SK-N-SH (cell line): ENCODE measurements around the gene MACROD2. TPM values are rescaled to one million over a fixed set of nuclear protein-coding genes. Genes with fewer than 3 reads are reported as not detected.

Experiments used
- CTCF ChIA-PET: fragments of 300-600, 350-600 bp; formaldehyde crosslinking; extraction: SDS; loops from one replicate; lab custom pipeline; 2021; lab: Yijun Ruan, JAX
- POLR2A ChIA-PET: fragments of 350-600 bp; sonication (Branson Sonifier 250); formaldehyde crosslinking; extraction: SDS; loops from one replicate; lab custom pipeline; 2020; ENCODE audit warnings: antibody characterized with exemption, inconsistent platforms; lab: Yijun Ruan, JAX
- DNase-seq: peaks from one replicate; pipeline ENCODE4 v3.0.0; 2012
- H2AFZ ChIP-seq: fragments of 200-600 bp; sonication (generic); 2 replicates; pipeline ENCODE4 v1.8.1; 2016; ENCODE audit warnings: antibody characterized with exemption, mild to moderate bottlenecking, low read depth
- H3F3A ChIP-seq: fragments of 200-600 bp; sonication (generic); replicated peaks from 2 replicates; pipeline ENCODE3; 2016; ENCODE audit warnings: antibody characterized with exemption, mild to moderate bottlenecking; ENCODE audit not compliant: insufficient read depth
- H3K27ac ChIP-seq, 2 experiments: fragments of 200-500 bp in 1 of 2; fragments of 200-600 bp in 1 of 2; sonication (Bioruptor generic) in 1 of 2; sonication (generic), shearing (Covaris generic) in 1 of 2; 2 replicates each; pipeline versions ENCODE4 v1.5.1 to v1.6.1; 2014 to 2016; ENCODE audit warnings: low read depth in 2 of 2, inconsistent platforms in 1 of 2, low read length in 1 of 2, mild to moderate bottlenecking in 1 of 2, mixed read lengths in 1 of 2
- H3K27me3 ChIP-seq: fragments of 200-600 bp; sonication (generic), shearing (Covaris generic); 2 replicates; pipeline ENCODE4 v1.6.1; 2016; ENCODE audit warnings: mixed run types; ENCODE audit not compliant: insufficient read depth
- H3K36me3 ChIP-seq, 2 experiments: fragments of 200-500 bp in 1 of 2; fragments of 200-600 bp in 1 of 2; sonication (Bioruptor generic) in 1 of 2; sonication (generic) in 1 of 2; replicated peaks in 1 of 2; 2 replicates each; pipeline versions ENCODE3 to v1.5.1; 2014 to 2016; ENCODE audit warnings: low read length in 1 of 2, mild to moderate bottlenecking in 1 of 2; ENCODE audit not compliant: insufficient read depth in 2 of 2, control insufficient read depth in 1 of 2
- H3K4me1 ChIP-seq, 2 experiments: fragments of 200-500 bp in 1 of 2; fragments of 200-600 bp in 1 of 2; sonication (Bioruptor generic) in 1 of 2; sonication (generic), shearing (Covaris generic) in 1 of 2; 2 replicates each; pipeline versions ENCODE4 v1.5.1 to v1.6.1; 2014 to 2016; ENCODE audit warnings: low read depth in 1 of 2, low read length in 1 of 2, mixed run types in 1 of 2; ENCODE audit not compliant: insufficient read depth in 2 of 2, control insufficient read depth in 1 of 2
- H3K4me2 ChIP-seq: fragments of 200-600 bp; sonication (generic), shearing (Covaris generic); 2 replicates; pipeline ENCODE4 v1.6.1; 2017; ENCODE audit warnings: mixed run types
- H3K4me3 ChIP-seq, 2 experiments: fragments of 200-500 bp in 1 of 2; fragments of 200-600 bp in 1 of 2; sonication (Bioruptor generic) in 1 of 2; sonication (generic), shearing (Covaris generic) in 1 of 2; 2 replicates each; pipeline versions ENCODE4 v1.5.1 to v1.8.1; 2014 to 2016; ENCODE audit warnings: low read depth in 2 of 2, inconsistent platforms in 1 of 2, low read length in 1 of 2, mild to moderate bottlenecking in 1 of 2, mixed read lengths in 1 of 2, moderate library complexity in 1 of 2
- H3K79me2 ChIP-seq: fragments of 200-600 bp; sonication (generic); 2 replicates; pipeline ENCODE4 v1.8.1; 2017; ENCODE audit warnings: mild to moderate bottlenecking; ENCODE audit not compliant: insufficient read depth
- H3K9ac ChIP-seq: fragments of 200-600 bp; sonication (generic); 2 replicates; pipeline ENCODE4 v1.6.1; 2017; ENCODE audit warnings: mixed run types
- H3K9me2 ChIP-seq: fragments of 200-600 bp; sonication (generic); 2 replicates; pipeline ENCODE4 v1.6.1; 2017; ENCODE audit warnings: mixed run types
- H3K9me3 ChIP-seq: fragments of 200-600 bp; sonication (generic); 2 replicates; pipeline ENCODE4 v1.6.1; 2017; ENCODE audit warnings: mixed run types, mild to moderate bottlenecking, moderate library complexity
- H4K20me1 ChIP-seq: fragments of 200-600 bp; sonication (generic); 2 replicates; pipeline ENCODE4 v1.6.1; 2017; ENCODE audit warnings: mild to moderate bottlenecking, mixed run types; ENCODE audit not compliant: insufficient read depth
- ELF1 ChIP-seq: IDR thresholded peaks from 2 replicates; pipeline ENCODE4 v1.4.0; 2012
- FOXJ3 ChIP-seq: sonication (generic); formaldehyde crosslinking; IDR thresholded peaks from 2 replicates; pipeline ENCODE4 v1.5.1; 2020; ENCODE audit warnings: mild to moderate bottlenecking, missing genetic modification reagents
- FOXM1 ChIP-seq: IDR thresholded peaks from 2 replicates; pipeline ENCODE4 v1.4.0; 2012; ENCODE audit warnings: low read depth, mild to moderate bottlenecking
- GATA2 ChIP-seq: sonication (generic); formaldehyde crosslinking; IDR thresholded peaks from 2 replicates; pipeline ENCODE4 v1.5.0; 2020; ENCODE audit warnings: mild to moderate bottlenecking, missing genetic modification reagents
- JUND ChIP-seq: IDR thresholded peaks from 2 replicates; pipeline ENCODE4 v1.4.0; 2012
- MXI1 ChIP-seq: IDR thresholded peaks from 2 replicates; pipeline ENCODE4 v1.6.1; 2012; ENCODE audit warnings: mild to moderate bottlenecking, low read depth, low read length, improper control_type of control experiment
- POLR2AphosphoS5 ChIP-seq: IDR thresholded peaks from 2 replicates; pipeline ENCODE4 v1.6.1; 2012; ENCODE audit warnings: low read depth, low read length
- RXRA ChIP-seq: IDR thresholded peaks from 2 replicates; pipeline ENCODE4 v1.4.0; 2012; ENCODE audit warnings: low read depth, mild to moderate bottlenecking, borderline replicate concordance
- SIN3A ChIP-seq: IDR thresholded peaks from 2 replicates; pipeline ENCODE4 v1.6.1; 2012; ENCODE audit warnings: low read depth, mild to moderate bottlenecking, low read length, moderate library complexity, borderline replicate concordance
- TCF12 ChIP-seq: IDR thresholded peaks from 2 replicates; pipeline ENCODE4 v1.4.0; 2012
- WGBS: methylation state at CpG from one replicate; pipeline ENCODE4 v1.1.6; 2017; ENCODE audit warnings: low lambda C conversion rate; 5-methylcytosine and 5-hydroxymethylcytosine counted together
- polyA plus RNA-seq, 3 experiments: library from polyadenylated mRNA; depleted of rRNA; stranded (reverse); fragments of >200 nt; gene quantifications; 2 replicates each; pipeline ENCODE4 v1.2.3, GENCODE V29; 2012
- TF ChIP-seq, protein P1 (sequence below): IDR thresholded peaks from 2 replicates; pipeline ENCODE4 v1.4.0; 2012; ENCODE audit warnings: low read depth
- TF ChIP-seq, protein P2 (sequence below): IDR thresholded peaks from 2 replicates; pipeline ENCODE4 v1.6.1; 2012; ENCODE audit warnings: mild to moderate bottlenecking, low read depth, low read length, moderate library complexity
- TF ChIP-seq, protein P3 (sequence below): fragments of 150-350 bp; IDR thresholded peaks from 2 replicates; pipeline ENCODE4 v1.6.1; 2017; ENCODE audit warnings: antibody characterized with exemption, low read length, low read depth, borderline replicate concordance
- TF ChIP-seq, protein P4 (sequence below): fragments of 150-350 bp; IDR thresholded peaks from 2 replicates; pipeline ENCODE4 v1.6.1; 2016; ENCODE audit warnings: mild to moderate bottlenecking, low read depth, low read length

Gene MACROD2
- polyA plus RNA-seq, 1 of the 3 experiments (the other 2 are of a cell fraction) = 0.33 TPM

DNA sequence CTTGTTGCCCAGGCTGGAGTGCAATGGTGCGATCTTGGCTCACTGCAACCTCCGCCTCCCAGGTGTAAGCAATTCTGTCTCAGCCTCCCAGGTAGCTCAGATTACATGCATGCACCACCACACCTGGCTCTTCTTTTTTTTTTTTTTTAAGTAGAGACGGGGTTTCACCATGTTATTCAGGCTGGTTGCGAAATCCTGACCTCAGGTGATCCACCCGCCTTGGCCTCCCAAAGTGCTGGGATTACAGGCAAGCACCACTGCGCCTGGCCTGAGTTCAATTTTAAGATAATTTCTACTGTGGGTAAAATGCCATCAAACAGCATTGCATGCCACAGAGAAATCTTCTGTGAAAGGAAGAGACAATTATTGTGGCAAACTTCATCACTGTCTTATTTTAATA lies 1944.8 kb downstream of the MACROD2 start:
- Histone ChIP-seq H3K4me3 (no peak overlapping the region), H2AFZ (no peak overlapping the region), H3K27me3 (no peaks in the 10 kb centered on the region), H3K9me3 (0 out of 2 replicates have a peak, but pooled peaks cover 5% of the 10 kb centered on the region), H3K9ac (no peak overlapping the region), H3K27ac (no peak overlapping the region), H3K4me2 (no peak overlapping the region), H3K4me1 (no peaks in the 10 kb centered on the region), H3K9me2 (no peaks in the 10 kb centered on the region), H3F3A (no peaks in the 10 kb centered on the region), H3K36me3 (no peaks in the 10 kb centered on the region), H4K20me1 (no peaks in the 10 kb centered on the region), H3K79me2 (no peaks in the 10 kb centered on the region)
- POLR2A ChIA-PET = no interaction called here
- TF ChIP-seq SIN3A (no peak), GATA2 (CRISPR knock-in tag) (no peak), TCF12 (no peak), FOXM1 (no peak), RXRA (no peak), ELF1 (no peak), MXI1 (no peak), JUND (no peak), POLR2AphosphoS5 (no peak), FOXJ3 (CRISPR knock-in tag) (no peak)
- TF ChIP-seq, protein P1, sequence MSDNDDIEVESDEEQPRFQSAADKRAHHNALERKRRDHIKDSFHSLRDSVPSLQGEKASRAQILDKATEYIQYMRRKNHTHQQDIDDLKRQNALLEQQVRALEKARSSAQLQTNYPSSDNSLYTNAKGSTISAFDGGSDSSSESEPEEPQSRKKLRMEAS = no peak
- TF ChIP-seq, protein P2, sequence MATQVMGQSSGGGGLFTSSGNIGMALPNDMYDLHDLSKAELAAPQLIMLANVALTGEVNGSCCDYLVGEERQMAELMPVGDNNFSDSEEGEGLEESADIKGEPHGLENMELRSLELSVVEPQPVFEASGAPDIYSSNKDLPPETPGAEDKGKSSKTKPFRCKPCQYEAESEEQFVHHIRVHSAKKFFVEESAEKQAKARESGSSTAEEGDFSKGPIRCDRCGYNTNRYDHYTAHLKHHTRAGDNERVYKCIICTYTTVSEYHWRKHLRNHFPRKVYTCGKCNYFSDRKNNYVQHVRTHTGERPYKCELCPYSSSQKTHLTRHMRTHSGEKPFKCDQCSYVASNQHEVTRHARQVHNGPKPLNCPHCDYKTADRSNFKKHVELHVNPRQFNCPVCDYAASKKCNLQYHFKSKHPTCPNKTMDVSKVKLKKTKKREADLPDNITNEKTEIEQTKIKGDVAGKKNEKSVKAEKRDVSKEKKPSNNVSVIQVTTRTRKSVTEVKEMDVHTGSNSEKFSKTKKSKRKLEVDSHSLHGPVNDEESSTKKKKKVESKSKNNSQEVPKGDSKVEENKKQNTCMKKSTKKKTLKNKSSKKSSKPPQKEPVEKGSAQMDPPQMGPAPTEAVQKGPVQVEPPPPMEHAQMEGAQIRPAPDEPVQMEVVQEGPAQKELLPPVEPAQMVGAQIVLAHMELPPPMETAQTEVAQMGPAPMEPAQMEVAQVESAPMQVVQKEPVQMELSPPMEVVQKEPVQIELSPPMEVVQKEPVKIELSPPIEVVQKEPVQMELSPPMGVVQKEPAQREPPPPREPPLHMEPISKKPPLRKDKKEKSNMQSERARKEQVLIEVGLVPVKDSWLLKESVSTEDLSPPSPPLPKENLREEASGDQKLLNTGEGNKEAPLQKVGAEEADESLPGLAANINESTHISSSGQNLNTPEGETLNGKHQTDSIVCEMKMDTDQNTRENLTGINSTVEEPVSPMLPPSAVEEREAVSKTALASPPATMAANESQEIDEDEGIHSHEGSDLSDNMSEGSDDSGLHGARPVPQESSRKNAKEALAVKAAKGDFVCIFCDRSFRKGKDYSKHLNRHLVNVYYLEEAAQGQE = no peak
- TF ChIP-seq, protein P3, sequence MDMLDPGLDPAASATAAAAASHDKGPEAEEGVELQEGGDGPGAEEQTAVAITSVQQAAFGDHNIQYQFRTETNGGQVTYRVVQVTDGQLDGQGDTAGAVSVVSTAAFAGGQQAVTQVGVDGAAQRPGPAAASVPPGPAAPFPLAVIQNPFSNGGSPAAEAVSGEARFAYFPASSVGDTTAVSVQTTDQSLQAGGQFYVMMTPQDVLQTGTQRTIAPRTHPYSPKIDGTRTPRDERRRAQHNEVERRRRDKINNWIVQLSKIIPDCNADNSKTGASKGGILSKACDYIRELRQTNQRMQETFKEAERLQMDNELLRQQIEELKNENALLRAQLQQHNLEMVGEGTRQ = no peak
- TF ChIP-seq, protein P4, sequence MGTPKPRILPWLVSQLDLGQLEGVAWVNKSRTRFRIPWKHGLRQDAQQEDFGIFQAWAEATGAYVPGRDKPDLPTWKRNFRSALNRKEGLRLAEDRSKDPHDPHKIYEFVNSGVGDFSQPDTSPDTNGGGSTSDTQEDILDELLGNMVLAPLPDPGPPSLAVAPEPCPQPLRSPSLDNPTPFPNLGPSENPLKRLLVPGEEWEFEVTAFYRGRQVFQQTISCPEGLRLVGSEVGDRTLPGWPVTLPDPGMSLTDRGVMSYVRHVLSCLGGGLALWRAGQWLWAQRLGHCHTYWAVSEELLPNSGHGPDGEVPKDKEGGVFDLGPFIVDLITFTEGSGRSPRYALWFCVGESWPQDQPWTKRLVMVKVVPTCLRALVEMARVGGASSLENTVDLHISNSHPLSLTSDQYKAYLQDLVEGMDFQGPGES = no peak
- WGBS = 50% methylated on average over 6 of the region's 6 CpGs
- CTCF ChIA-PET = no interaction called here
- DNase-seq = no peak
